ENCODE results near the gene MCRIP2.

MCRIP2 gene

DNA sequence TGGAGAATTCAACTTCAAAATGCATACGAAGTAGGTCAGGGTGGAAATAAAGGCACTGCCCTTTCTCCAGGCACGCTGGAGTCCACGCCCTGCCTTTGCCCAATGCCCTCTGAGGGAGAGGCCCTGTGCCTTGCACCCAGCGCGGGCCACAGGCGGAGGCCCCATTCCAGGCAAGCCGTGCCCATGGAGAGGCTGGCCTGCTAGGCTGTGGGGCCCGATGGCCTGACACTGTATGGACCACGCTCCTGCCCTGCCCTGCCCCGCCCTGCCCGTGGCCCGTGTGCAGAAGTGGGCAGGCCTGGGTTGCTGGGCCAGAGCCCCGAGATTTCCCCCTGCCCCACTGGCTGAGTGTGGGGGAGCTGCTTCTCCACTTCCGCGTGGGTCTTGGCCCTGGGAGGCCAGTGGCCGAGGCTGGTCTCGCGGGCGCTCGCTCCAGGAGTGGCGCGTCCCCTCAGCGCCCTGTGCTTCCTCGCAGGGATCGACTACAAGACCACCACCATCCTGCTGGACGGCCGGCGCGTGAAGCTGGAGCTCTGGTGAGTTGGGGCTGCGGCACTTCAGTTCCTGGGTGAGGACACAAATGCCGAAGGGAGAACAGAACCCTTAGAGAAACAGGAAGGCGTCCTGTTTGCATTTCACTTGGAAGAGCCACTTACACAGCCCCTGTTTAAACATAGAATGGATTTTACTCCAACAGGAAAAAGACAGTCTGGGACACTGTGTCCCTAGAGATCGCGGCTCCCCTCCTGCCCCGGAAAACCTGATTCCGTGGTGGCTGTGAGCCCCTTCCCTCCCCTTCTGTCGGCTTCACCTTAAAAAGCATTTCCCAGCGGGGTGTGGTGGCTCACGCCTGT lies 24.7 kb upstream of the MCRIP2 start:
- DNase-seq (ENCODE audit: low spot score): no peak

DNA sequence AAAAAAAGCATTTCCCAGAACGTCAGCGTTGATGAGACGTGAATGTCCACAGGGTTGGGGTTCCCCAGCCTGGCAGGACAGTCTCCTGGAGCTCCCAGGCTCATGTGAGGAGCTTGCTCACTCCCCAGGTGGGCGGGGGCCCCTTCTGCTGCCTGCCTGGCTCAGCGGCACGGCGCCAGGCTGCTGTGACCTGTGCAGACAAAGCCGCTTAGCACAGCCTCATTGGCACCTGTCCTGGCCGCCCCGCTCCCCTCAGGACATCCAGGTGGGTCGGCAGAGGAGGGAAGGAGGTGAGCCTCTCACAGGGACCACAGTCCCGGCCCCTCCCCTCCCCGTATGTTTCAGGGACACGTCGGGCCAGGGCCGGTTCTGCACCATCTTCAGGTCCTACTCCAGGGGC lies 23.8 kb upstream of the MCRIP2 start:
- DNase-seq (ENCODE audit: low spot score): no peak

DNA sequence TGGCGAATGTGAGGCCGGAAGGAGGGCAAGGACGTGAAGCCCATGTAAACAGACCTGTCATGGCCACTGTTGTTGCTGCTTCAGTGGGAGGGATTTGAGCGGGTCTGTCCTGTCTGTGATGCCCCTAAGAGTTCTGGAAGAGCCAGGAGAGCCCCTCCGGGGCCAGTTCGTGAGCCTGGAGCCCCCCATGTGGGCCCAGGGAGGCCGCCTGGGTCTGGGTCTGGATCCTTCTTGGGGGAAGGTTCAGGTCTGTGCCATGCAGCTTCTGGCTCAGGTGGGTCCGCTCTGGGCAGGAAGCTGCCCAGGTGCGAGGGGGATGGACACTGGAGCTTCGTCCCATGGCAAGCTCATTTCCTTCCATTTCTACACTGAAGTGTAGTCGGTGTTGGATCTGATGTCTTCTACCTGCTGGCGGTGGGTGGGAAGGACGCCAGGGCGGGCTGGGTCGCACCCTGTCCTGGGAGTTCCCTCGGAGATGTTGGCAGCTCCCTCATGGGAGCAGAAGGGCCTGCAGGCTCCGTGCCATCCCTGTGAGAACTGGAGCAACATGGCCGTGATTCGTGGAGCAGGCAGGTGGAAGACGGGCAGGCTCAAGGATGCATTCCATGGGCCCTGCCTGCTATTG lies 22.0 kb upstream of the MCRIP2 start:
- no peak for DNase-seq (ENCODE audit: low spot score)

- no peak for DNase-seq (ENCODE audit: low spot score)
Observed at GRCh38 chr16:620700-621525, 20.7 kb upstream of the MCRIP2 start.

DNA sequence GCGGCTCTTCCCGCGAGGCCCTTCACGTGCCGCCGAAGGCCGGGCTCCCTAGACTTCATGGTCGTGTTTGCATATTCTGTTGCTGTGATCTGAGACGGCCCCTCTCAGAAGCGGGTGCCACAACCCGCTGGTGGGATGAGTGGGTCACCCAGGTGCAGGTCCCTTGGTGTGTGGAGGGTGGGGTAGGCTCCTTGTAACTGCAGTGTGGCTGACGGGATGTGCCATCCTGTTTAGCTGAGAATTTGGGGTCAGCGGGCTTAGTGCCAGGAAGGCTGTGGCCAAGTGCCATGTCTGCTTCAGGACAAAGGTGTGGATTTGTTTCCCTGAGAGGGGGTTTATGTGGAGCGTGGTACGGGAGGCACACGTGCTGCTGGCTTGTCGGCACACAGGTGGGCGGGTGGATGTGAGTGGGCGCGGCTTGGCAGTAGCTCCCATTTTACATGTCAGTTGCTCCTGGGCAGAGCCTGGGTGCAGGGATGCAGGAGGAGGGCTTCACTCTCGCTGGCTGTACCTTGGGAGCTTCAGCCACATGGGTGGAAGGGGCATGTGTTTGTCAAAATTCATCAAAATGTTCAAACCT lies 20.0 kb upstream of the MCRIP2 start:
- DNase-seq (ENCODE audit: low spot score): no peak

DNA sequence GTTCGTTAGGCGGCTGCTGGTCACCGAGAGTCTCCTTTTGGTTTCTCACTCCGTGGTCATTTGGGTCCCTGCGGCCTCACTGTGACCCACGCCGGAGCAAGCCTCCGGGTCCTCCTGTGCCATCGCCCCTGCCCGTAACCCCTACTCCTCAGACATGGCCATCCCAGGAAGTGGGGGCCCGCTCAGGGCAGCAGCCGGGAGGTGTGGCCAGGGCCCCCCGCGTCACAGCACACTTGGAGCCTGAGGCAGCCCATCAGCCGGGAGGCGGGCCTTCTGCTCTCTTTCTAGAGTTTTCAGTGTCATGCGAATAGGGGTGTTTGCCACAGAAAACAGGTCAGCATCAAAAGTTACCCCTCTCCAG lies 18.7 kb upstream of the MCRIP2 start:
- DNase-seq (ENCODE audit: low spot score): no peak

DNA sequence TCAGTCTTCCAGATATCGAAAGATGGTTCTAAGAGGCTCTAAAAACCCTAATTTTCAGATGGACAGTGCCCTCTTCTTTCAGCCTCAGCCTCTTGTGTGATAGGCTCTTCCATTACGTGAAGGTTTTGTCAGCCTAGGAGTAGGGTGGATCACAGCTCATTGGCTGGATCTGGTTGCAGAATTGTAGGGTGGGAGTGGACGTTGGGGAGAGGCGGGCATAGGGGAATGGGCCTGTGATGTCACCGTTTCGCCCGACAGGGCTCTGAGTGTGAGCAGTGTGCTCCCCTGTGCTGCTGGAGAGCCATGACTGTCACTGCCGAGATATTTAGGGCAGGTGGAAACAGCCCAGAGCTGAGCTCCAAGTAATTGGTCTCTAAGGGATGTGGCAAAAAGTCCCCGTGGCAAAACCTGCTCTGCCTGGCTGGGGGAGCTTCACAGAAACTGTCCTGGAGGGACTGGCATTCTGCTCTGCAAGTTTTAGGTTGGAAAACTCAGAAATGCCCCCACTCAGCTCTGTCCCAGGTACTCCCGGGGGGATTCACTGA lies 17.0 kb upstream of the MCRIP2 start:
- DNase-seq (ENCODE audit: low spot score): no peak

DNA sequence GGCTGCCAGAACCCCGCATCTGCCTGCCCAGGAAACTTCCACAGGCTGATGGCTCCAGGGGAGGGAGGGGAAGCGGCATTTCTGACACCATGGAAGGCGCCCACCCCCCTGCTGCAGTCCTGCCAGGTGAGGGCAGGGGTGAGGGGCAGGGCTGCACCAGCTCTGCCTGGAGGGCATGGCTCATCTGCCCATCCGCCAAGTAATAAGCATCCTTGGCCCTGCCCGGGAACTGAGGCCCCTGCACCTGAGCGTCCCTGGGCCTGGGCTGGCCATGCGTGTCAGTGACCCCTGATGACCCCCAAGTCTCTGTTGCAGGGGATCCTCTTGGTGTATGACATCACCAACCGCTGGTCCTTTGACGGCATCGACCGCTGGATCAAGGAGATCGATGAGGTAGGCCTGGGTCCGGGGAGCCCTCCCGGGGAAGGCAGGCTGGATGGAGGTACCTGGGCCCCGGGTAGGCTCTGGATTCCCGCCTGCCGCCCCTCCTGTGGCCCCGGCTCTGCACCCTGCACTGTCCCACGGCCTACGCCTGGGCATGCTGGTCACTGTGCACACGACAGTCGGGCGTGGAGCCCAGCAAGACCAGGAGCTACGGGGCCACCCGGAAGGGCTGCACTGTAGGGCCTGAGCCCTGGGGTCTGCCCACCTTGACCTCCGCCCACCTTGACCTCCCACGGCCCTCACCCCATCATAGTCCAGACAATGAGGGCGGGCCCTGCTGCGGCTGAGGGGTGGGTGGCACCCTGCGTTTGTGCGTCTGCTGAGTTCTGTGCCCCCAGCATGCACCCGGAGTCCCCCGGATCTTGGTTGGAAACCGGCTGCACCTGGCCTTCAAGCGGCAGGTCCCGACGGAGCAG lies 16.3 kb upstream of the MCRIP2 start:
- DNase-seq (ENCODE audit: low spot score): no peak

DNA sequence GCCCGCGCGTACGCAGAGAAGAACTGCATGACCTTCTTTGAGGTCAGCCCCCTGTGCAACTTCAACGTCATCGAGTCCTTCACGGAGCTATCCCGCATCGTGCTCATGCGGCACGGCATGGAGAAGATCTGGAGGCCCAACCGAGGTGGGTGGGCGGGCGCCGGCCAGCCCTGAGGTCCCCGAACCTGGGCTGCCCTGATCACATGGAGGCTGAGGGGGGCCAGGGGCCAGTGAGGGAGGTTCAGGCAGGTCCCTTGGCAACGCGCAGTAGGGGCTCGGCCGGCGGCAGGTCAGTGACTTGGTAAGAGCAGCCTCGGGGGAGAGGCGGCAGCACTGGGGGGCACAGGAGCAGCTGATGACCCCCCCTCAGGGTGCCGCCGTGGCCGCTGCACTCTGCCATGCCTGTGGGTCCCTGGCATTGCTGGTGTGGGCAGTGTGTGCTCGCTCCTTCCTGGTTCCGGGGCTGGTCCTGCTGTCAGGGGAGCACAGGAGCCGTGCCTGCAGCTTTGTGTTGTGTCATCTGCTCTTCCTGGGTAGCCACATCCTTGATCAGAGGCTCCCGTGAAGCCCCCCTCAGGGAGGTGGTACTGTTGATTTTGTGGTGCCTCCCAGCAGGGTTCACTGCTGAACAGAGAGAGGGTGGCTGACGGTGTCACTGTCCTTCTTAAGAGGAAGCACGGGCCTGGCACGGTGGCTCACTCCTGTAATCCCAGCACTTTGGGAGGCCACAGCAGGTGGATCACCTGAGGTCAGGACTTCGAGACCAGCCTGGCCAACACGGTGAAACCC lies 15.5 kb upstream of the MCRIP2 start:
- no peak for DNase-seq (ENCODE audit: low spot score)

DNA sequence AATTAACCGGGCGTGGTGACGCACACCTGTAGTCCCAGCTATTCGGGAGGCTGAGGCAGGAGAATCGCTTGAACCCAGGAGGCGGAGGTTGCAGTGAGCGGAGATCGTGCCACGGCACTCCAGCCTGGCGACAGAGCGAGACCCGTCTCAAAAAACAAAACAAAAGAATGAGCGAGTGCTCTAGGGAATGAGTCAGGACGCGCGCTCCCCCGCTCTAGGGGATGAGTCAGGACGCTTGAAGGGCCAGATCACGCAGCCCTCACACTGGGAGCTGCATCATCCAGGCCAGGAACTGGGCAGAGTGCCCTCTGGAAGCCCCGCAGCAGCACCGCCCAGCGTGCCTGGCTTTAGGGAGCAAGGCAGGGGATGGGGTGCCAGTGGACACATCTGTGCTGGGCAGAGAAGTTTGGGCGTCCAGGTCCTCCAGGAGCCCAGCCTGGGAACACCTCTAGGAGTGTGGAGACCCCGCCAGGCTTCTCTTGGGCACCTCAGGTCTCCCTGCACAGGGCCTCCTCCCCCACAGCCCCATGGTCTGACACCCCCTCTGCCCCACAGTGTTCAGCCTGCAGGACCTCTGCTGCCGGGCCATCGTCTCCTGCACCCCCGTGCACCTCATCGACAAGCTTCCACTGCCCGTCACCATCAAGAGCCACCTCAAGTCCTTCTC lies 14.7 kb upstream of the MCRIP2 start:
- DNase-seq (ENCODE audit: low spot score): no peak

DNA sequence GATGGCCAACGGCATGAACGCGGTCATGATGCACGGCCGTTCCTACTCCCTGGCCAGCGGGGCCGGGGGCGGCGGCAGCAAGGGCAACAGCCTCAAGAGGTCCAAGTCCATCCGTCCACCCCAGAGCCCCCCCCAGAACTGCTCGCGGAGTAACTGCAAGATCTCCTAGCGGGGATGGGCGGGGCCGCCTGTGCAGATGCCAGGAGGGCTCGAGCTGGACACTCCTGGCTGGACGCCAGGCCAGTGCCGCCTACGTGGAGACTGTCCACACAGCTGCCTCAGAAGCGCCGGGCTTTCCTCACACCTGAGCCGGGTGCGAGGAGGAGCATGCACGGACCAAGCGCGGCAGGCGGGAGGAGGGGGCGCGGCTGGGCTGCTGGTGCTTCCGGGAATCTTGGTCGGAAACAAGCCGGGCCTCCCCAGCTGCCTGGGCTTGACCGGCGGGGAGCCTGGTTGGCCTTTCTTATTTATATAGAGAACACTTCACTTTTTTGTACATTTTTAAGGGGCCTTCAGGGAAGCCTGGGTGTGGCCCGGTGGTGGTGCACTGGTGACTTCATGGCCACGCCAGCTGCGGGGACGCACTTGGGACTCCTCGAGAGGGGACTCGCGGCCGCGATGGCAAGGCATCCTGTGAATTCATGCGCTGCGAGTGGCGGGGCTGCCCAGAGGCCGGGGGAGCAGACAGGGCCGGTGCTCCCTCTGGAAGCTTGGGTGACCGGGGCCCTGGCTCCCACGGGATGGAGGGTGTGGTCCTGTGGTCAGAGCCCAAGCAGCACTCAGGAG lies 14.0 kb upstream of the MCRIP2 start:
- DNase-seq (ENCODE audit: low spot score): no peak

GRCh38 chr16:628321-629061 lies 13.1 kb upstream of the MCRIP2 start:
- DNase-seq (ENCODE audit: low spot score): no peak

- DNase-seq (ENCODE audit: low spot score): no peak
Observed at GRCh38 chr16:629185-629832, 12.3 kb upstream of the MCRIP2 start.

DNA sequence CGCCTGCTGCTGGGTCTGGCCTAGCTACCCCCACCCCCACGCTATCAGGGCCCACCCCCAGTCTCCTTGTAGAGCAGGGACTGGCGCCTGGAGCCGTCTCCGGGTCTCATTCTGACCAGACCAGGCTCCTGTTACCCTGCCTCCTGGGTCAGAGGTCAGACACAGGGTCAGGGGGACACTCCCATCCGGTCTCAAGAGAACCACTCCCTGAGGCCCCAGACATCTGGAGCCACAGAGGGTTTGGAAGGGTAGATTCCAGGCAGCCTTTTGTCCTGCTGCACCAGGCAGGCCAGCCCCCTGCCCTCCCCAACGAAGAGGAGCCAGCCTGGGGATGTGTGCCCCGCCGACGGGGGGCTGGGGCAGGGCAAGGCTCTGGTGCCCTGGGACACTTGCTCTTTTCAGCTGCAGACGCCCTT lies 11.8 kb upstream of the MCRIP2 start:
- DNase-seq (ENCODE audit: low spot score): no peak

- DNase-seq (ENCODE audit: low spot score): no peak
Observed at GRCh38 chr16:630249-630814, 11.3 kb upstream of the MCRIP2 start.

GRCh38 chr16:630815-631405 lies 10.7 kb upstream of the MCRIP2 start, which contains the start of gene WFIKKN1:
Gene WFIKKN1 (plus strand): TSS chr16:630985. CDS start chr16:631254, 269 bp downstream.
- no peak for DNase-seq (ENCODE audit: low spot score)

DNA sequence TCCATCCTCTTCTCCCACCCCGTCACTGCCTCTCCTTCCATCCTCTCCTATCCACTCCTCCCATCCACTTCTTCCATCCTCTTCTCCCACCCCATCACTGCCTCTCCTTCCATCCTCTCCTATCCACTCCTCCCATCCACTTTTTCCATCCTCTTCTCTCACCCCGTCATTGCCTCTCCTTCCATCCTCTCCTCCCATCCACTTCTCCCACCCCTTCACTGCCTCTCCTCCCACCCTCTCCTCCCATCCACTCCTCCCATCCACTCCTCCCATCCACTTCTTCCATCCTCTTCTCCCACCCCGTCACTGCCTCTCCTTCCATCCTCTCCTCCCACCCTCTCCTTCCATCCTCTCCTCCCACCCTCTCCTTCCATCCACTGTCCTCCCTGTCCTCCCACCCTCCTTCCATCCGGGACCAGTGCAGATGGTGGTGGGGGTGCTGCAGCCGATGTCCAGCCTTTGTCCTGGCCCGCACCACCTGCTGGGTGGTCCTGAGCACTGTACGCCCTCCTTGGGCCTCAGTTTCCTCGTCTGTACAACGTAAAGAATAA lies 9.7 kb upstream of the MCRIP2 start:
- DNase-seq (ENCODE audit: low spot score): no peak
